Immature natural killer cell (primary cell): Measurements from ENCODE around the gene PPP2R3C. TPM values are rescaled to one million over a fixed set of nuclear protein-coding genes. Genes with fewer than 3 reads are reported as not detected.
A peak's percentile ranks its signal among the peaks of the same experiment; 100 is the strongest.
"Not testable (repeated sequence)": the region's sequence is repeated elsewhere in the genome, so short reads cannot be mapped to it uniquely, and the experiment has no call there.

Experiments
- DNase-seq, 3 donors: peaks; one replicate each; pipeline ENCODE4 v3.0.0; 2022; ENCODE audit warnings: mixed read lengths in 1 of 3
- H3K27ac Mint-ChIP-seq, 6 donors: one replicate each; pipeline ENCODE4 v1.8.0; 2020; ENCODE audit warnings: mixed read lengths in 6 of 6, mild to moderate bottlenecking in 5 of 6, inconsistent platforms in 4 of 6, moderate library complexity in 3 of 6
- H3K27me3 Mint-ChIP-seq, 3 donors: one replicate each; pipeline ENCODE4 v1.8.0; 2020 to 2021; ENCODE audit warnings: low read depth in 3 of 3, mild to moderate bottlenecking in 3 of 3, mixed read lengths in 3 of 3, moderate library complexity in 3 of 3, inconsistent platforms in 1 of 3
- H3K36me3 Mint-ChIP-seq, 3 donors: one replicate each; pipeline ENCODE4 v1.8.0; 2020; ENCODE audit warnings: mixed read lengths in 3 of 3, inconsistent platforms in 2 of 3, mild to moderate bottlenecking in 2 of 3
- H3K4me1 Mint-ChIP-seq, 2 donors: one replicate each; pipeline ENCODE4 v1.8.0; 2020; ENCODE audit warnings: inconsistent platforms in 2 of 2, mild to moderate bottlenecking in 2 of 2, mixed read lengths in 2 of 2, moderate library complexity in 1 of 2
- H3K4me3 Mint-ChIP-seq, 5 donors: one replicate each; pipeline ENCODE4 v1.8.0; 2020; ENCODE audit warnings: mild to moderate bottlenecking in 5 of 5, mixed read lengths in 5 of 5, inconsistent platforms in 3 of 5, moderate library complexity in 3 of 5
- H3K9me3 Mint-ChIP-seq, 6 donors: one replicate each; pipeline ENCODE4 v1.8.0; 2020; ENCODE audit warnings: mild to moderate bottlenecking in 6 of 6, mixed read lengths in 6 of 6, inconsistent platforms in 4 of 6, moderate library complexity in 3 of 6
- polyA plus RNA-seq, 3 donors: library from polyadenylated mRNA; unstranded; fragments of 300-500 nt; fragmentation: Illumina TruSeq; gene quantifications; one replicate each; pipeline ENCODE4 v1.2.3, GENCODE V29; 2021

The PPP2R3C gene
- polyA plus RNA-seq, 3 donors from 2014 or later = 73.4 to 76.5 (median 75.3) TPM

GRCh38 chr14:35068238-35069012 is 53.4 kb downstream of the PPP2R3C start:
- H3K27ac Mint-ChIP-seq = peak overlapping the region in 1 of 6 donors; percentile 4

GRCh38 chr14:35065731-35066130 is 56.1 kb downstream of the PPP2R3C start:
- not testable (repeated sequence) for DNase-seq, H3K4me3 Mint-ChIP-seq, H3K27ac Mint-ChIP-seq, H3K4me1 Mint-ChIP-seq, H3K9me3 Mint-ChIP-seq, H3K27me3 Mint-ChIP-seq
- peaks cover 3 to 23% (median 21%) of the 10 kb centered on the region in 3 donors for H3K36me3 Mint-ChIP-seq

More at GRCh38 chr14:35068238-35069012, 53.4 kb downstream of the PPP2R3C start:
- Mint-ChIP-seq H3K4me1 (no peaks in the 10 kb centered on the region), H3K36me3 (peaks cover 9 to 23% (median 23%) of the 10 kb centered on the region in 3 donors), H3K27me3 (no peaks in the 10 kb centered on the region), H3K4me3 (no peak overlapping the region), H3K9me3 (no peaks in the 10 kb centered on the region)
- DNase-seq = no peak

- not testable (repeated sequence) for H3K4me3 Mint-ChIP-seq, H3K9me3 Mint-ChIP-seq, DNase-seq, H3K4me1 Mint-ChIP-seq, H3K27ac Mint-ChIP-seq, H3K27me3 Mint-ChIP-seq
- H3K36me3 Mint-ChIP-seq = peaks cover 6 to 27% (median 7%) of the 10 kb centered on the region in 3 donors
Observed at GRCh38 chr14:35061113-35061791, 60.5 kb downstream of the PPP2R3C start.

GRCh38 chr14:35052637-35053036 is 69.2 kb downstream of the PPP2R3C start:
- no peaks in the 10 kb centered on the region for H3K9me3 Mint-ChIP-seq
- H3K4me3 Mint-ChIP-seq = no peak overlapping the region
- H3K27me3 Mint-ChIP-seq = peaks cover 0 to 4% (median 1%) of the 10 kb centered on the region in 3 donors
- H3K4me1 Mint-ChIP-seq = peaks cover 7 to 9% of the 10 kb centered on the region in 2 donors
- no peak overlapping the region for H3K27ac Mint-ChIP-seq
- H3K36me3 Mint-ChIP-seq = peaks cover 3 to 18% (median 9%) of the 10 kb centered on the region in 3 donors
- no peak for DNase-seq

- peak overlapping the region in 1 of 6 donors; percentile 21 for H3K27ac Mint-ChIP-seq
- H3K4me1 Mint-ChIP-seq = peaks cover 12 to 16% of the 10 kb centered on the region in 2 donors
- H3K36me3 Mint-ChIP-seq = peaks cover 3 to 15% (median 8%) of the 10 kb centered on the region in 3 donors
- DNase-seq = no peak
- H3K4me3 Mint-ChIP-seq = no peak overlapping the region
- no peaks in the 10 kb centered on the region for H3K9me3 Mint-ChIP-seq
- peaks cover 3 to 10% (median 7%) of the 10 kb centered on the region in 3 donors for H3K27me3 Mint-ChIP-seq
Observed at GRCh38 chr14:35051796-35052195, 70.0 kb downstream of the PPP2R3C start.

GRCh38 chr14:35050652-35051051 is 71.1 kb downstream of the PPP2R3C start:
- peaks cover 6 to 20% (median 13%) of the 10 kb centered on the region in 3 donors for H3K27me3 Mint-ChIP-seq
- no peak for DNase-seq
- H3K4me1 Mint-ChIP-seq = peaks cover 14 to 20% of the 10 kb centered on the region in 2 donors
- peak overlapping the region in 1 of 6 donors; percentile 12 for H3K27ac Mint-ChIP-seq
- no peak overlapping the region for H3K4me3 Mint-ChIP-seq
- H3K9me3 Mint-ChIP-seq = no peaks in the 10 kb centered on the region
- peaks cover 3 to 15% (median 8%) of the 10 kb centered on the region in 3 donors for H3K36me3 Mint-ChIP-seq

- peak overlapping the region; percentile 92 to 96 (median 95) for H3K4me3 Mint-ChIP-seq
- H3K9me3 Mint-ChIP-seq = no peaks in the 10 kb centered on the region
- peaks cover 6 to 23% (median 21%) of the 10 kb centered on the region in 3 donors for H3K27me3 Mint-ChIP-seq
- DNase-seq = no peak
- H3K4me1 Mint-ChIP-seq = peaks cover 22 to 29% of the 10 kb centered on the region in 2 donors
- H3K27ac Mint-ChIP-seq = peak overlapping the region; percentile 96 to 99 (median 98)
- H3K36me3 Mint-ChIP-seq = peaks cover 3 to 13% (median 5%) of the 10 kb centered on the region in 3 donors
Observed at GRCh38 chr14:35047976-35048513, 73.7 kb downstream of the PPP2R3C start.

GRCh38 chr14:35046751-35047536 is 74.8 kb downstream of the PPP2R3C start:
- Mint-ChIP-seq H3K4me3 (peak overlapping the region; percentile 92 to 96 (median 95)), H3K9me3 (no peaks in the 10 kb centered on the region), H3K27ac (peak overlapping the region; percentile 96 to 99 (median 98)), H3K27me3 (peaks cover 6 to 23% (median 21%) of the 10 kb centered on the region in 3 donors), H3K36me3 (peaks cover 3 to 11% (median 3%) of the 10 kb centered on the region in 3 donors), H3K4me1 (peaks cover 22 to 29% of the 10 kb centered on the region in 2 donors)
- peak; percentile 16 to 59 (median 37) for DNase-seq

GRCh38 chr14:35046048-35046750 is 75.6 kb downstream of the PPP2R3C start, which contains the start of gene FAM177A1:
TSS of gene FAM177A1 (plus strand) at chr14:35046272. CDS start at chr14:35046464, 192 bp downstream.
- Mint-ChIP-seq H3K4me1 (peaks cover 22 to 29% of the 10 kb centered on the region in 2 donors), H3K4me3 (peak within 1 kb of the TSS; percentile 92 to 96 (median 95)), H3K27ac (peak within 1 kb of the TSS; percentile 98 to 100 (median 100)), H3K9me3 (no peaks in the 10 kb centered on the region), H3K27me3 (peaks cover 6 to 23% (median 21%) of the 10 kb centered on the region in 3 donors), H3K36me3 (peaks cover 3 to 8% (median 3%) of the 10 kb centered on the region in 3 donors)
- peak; percentile 99 for DNase-seq

GRCh38 chr14:35045798-35046047 is 76.1 kb downstream of the PPP2R3C start:
- Mint-ChIP-seq H3K36me3 (peaks cover 3 to 6% (median 3%) of the 10 kb centered on the region in 3 donors), H3K27me3 (peaks cover 6 to 23% (median 21%) of the 10 kb centered on the region in 3 donors), H3K4me3 (peak overlapping the region; percentile 83 to 93 (median 88)), H3K9me3 (no peaks in the 10 kb centered on the region), H3K4me1 (peaks cover 22 to 29% of the 10 kb centered on the region in 2 donors), H3K27ac (peak overlapping the region; percentile 98 to 100 (median 100))
- DNase-seq = no peak

GRCh38 chr14:35044939-35045797 is 76.6 kb downstream of the PPP2R3C start:
- Mint-ChIP-seq H3K4me3 (peak overlapping the region; percentile 83 to 93 (median 88)), H3K27me3 (peaks cover 6 to 23% (median 21%) of the 10 kb centered on the region in 3 donors), H3K9me3 (no peaks in the 10 kb centered on the region), H3K4me1 (peaks cover 22 to 29% of the 10 kb centered on the region in 2 donors), H3K36me3 (peaks cover 0 to 3% (median 3%) of the 10 kb centered on the region in 3 donors), H3K27ac (peak overlapping the region; percentile 98 to 100 (median 100))
- peak in 1 of 3 donors; percentile 15 for DNase-seq

GRCh38 chr14:35043046-35043445 is 78.7 kb downstream of the PPP2R3C start:
- Mint-ChIP-seq H3K9me3 (no peaks in the 10 kb centered on the region), H3K4me1 (peaks cover 19 to 25% of the 10 kb centered on the region in 2 donors), H3K4me3 (no peak overlapping the region), H3K36me3 (peaks cover 0 to under 1% (median 0%) of the 10 kb centered on the region in 3 donors), H3K27me3 (peaks cover 6 to 23% (median 21%) of the 10 kb centered on the region in 3 donors), H3K27ac (peak overlapping the region in 5 of 6 donors; percentile 43 to 82 (median 63))
- DNase-seq = no peak
